B cell (primary cell): ENCODE results near the gene PTPRN2. TPM values are rescaled to one million over a fixed set of nuclear protein-coding genes. Genes with fewer than 3 reads are reported as not detected.
"Not testable (repeated sequence)": the region's sequence is repeated elsewhere in the genome, so short reads cannot be mapped to it uniquely, and the experiment has no call there.

Experiments
- ATAC-seq: fragments of 200-7000 bp; cut with Tn5 transposase; one replicate; pipeline ENCODE4 v1.10.0; 2021; ENCODE audit warnings: low read depth, mild to moderate bottlenecking, moderate number of reproducible peaks, moderate library complexity
- CTCF ChIA-PET: fragments of 350-600 bp; sonication (Branson Sonifier 250); formaldehyde crosslinking; loops from one replicate; lab custom pipeline; 2021; ENCODE audit warnings: antibody characterized with exemption, inconsistent platforms; lab: Charles Lee
- POLR2A ChIA-PET: fragments of 350-600 bp; sonication (Branson Sonifier 250); formaldehyde crosslinking; loops from one replicate; lab custom pipeline; 2021; ENCODE audit warnings: antibody characterized with exemption; lab: Charles Lee
- DNase-seq: peaks from one replicate; pipeline ENCODE4 v3.0.0; 2013
- H2AFZ ChIP-seq: 2 replicates; pipeline ENCODE4 v1.6.1; 2012; ENCODE audit warnings: mild to moderate bottlenecking, low read depth, low read length; ENCODE audit not compliant: insufficient read depth, poor library complexity, severe bottlenecking
- H3K27ac ChIP-seq, 2 donors: 1 replicate in 1 of 2; 2 replicates in 1 of 2; pipeline ENCODE4 v1.5.1; 2012 to 2013; ENCODE audit warnings: low read length in 2 of 2, mild to moderate bottlenecking in 2 of 2, moderate library complexity in 1 of 2
- H3K27me3 ChIP-seq, 4 experiments: fragments of 200-600 bp in 1 of 4; sonication (generic) in 1 of 4; replicated peaks in 1 of 4; 1 replicate in 2 of 4; 2 replicates in 2 of 4; pipeline versions ENCODE4 v1.6.1 to v1.7.0; 2013 to 2016; ENCODE audit warnings: low read length in 3 of 4, mild to moderate bottlenecking in 2 of 4, mixed read lengths in 1 of 4, moderate library complexity in 1 of 4; ENCODE audit not compliant: insufficient read depth in 4 of 4, control insufficient read depth in 3 of 4; ENCODE audit errors: control extremely low read depth in 1 of 4
- H3K36me3 ChIP-seq, 2 experiments: replicated peaks in 1 of 2; 1 replicate in 1 of 2; 2 replicates in 1 of 2; pipeline versions ENCODE4 v1.6.1 to v1.7.1; 2013; ENCODE audit warnings: low read length in 1 of 2; ENCODE audit not compliant: insufficient read depth in 2 of 2, control insufficient read depth in 1 of 2; ENCODE audit errors: control extremely low read depth in 1 of 2, extremely low read depth in 1 of 2
- H3K4me1 ChIP-seq, 2 donors: fragments of 200-600 bp in 1 of 2; sonication (generic) in 1 of 2; 1 replicate in 1 of 2; 2 replicates in 1 of 2; pipeline versions ENCODE4 v1.5.1 to v1.6.1; 2013 to 2017; ENCODE audit warnings: low read length in 2 of 2; ENCODE audit not compliant: control insufficient read depth in 2 of 2, insufficient read depth in 2 of 2
- H3K4me2 ChIP-seq: replicated peaks from 2 replicates; pipeline ENCODE3; 2012; ENCODE audit warnings: mild to moderate bottlenecking, low read depth, low read length; ENCODE audit not compliant: poor library complexity, severe bottlenecking
- H3K4me3 ChIP-seq, 5 experiments: fragments of 200-600 bp in 1 of 5; sonication (generic) in 1 of 5; 1 replicate in 3 of 5; 2 replicates in 2 of 5; pipeline versions ENCODE4 v1.5.1 to v1.7.0; 2011 to 2016; ENCODE audit warnings: low read length in 4 of 5, mild to moderate bottlenecking in 4 of 5, low read depth in 2 of 5, control low read depth in 1 of 5, moderate library complexity in 1 of 5; ENCODE audit not compliant: insufficient read depth in 1 of 5; ENCODE audit errors: control extremely low read depth in 1 of 5, extremely low read depth in 1 of 5
- H3K79me2 ChIP-seq: fragments of 200-600 bp; sonication (generic); one replicate; pipeline ENCODE4 v1.6.0; 2016; ENCODE audit warnings: low read length; ENCODE audit not compliant: control insufficient read depth, insufficient read depth
- H3K9ac ChIP-seq: fragments of 200-600 bp; sonication (generic); 2 replicates; pipeline ENCODE4 v1.6.1; 2017; ENCODE audit warnings: mild to moderate bottlenecking, low read length, moderate library complexity
- H3K9me3 ChIP-seq, 3 donors: one replicate each; pipeline versions ENCODE4 v1.6.1 to v1.7.1; 2013; ENCODE audit warnings: low read length in 2 of 3; ENCODE audit not compliant: control insufficient read depth in 2 of 3, insufficient read depth in 1 of 3; ENCODE audit errors: control extremely low read depth in 1 of 3
- H4K20me1 ChIP-seq: 2 replicates; pipeline ENCODE4 v1.6.0; 2012; ENCODE audit warnings: mild to moderate bottlenecking, low read length; ENCODE audit not compliant: insufficient read depth, control insufficient read depth, poor library complexity, severe bottlenecking
- H3K27ac Mint-ChIP-seq: one replicate; pipeline ENCODE4 v1.8.0; 2021; ENCODE audit warnings: mixed read lengths
- H3K27me3 Mint-ChIP-seq: one replicate; pipeline ENCODE4 v1.8.0; 2021; ENCODE audit warnings: mixed read lengths
- H3K4me1 Mint-ChIP-seq: one replicate; pipeline ENCODE4 v1.8.0; 2021; ENCODE audit warnings: mixed read lengths
- H3K4me3 Mint-ChIP-seq: one replicate; pipeline ENCODE4 v1.8.0; 2021; ENCODE audit warnings: mixed read lengths
- H3K9me3 Mint-ChIP-seq: one replicate; pipeline ENCODE4 v1.8.0; 2022; ENCODE audit warnings: mixed read lengths; ENCODE audit not compliant: insufficient read depth
- CTCF ChIP-seq: fragments of 200-600 bp; IDR thresholded peaks from one replicate; pipeline ENCODE4 v1.8.0; 2022; ENCODE audit warnings: antibody characterized with exemption, mild to moderate bottlenecking
- EZH2 ChIP-seq: IDR thresholded peaks from 2 replicates; pipeline ENCODE4 v1.6.1; 2012; ENCODE audit warnings: borderline replicate concordance, low read depth, mild to moderate bottlenecking, moderate library complexity, low read length; ENCODE audit not compliant: insufficient read depth, poor library complexity, severe bottlenecking
- WGBS: methylation state at CpG from one replicate; pipeline ENCODE4 v1.1.5; 2013; ENCODE audit warnings: missing lambda C conversion rate; ENCODE audit not compliant: insufficient coverage; 5-methylcytosine and 5-hydroxymethylcytosine counted together
- intact Hi-C: fragments of 100-400 bp; cut with micrococcal nuclease; formaldehyde crosslinking; loops from one replicate; pipeline ENCODE4 v1.10.0; 2022
- polyA plus RNA-seq: library from polyadenylated mRNA; depleted of rRNA; stranded (reverse); fragments of >200 nt; gene quantifications from 2 replicates; pipeline ENCODE4 v1.2.3, GENCODE V29; 2012
- total RNA-seq, 2 donors: library from RNA; stranded (reverse); fragments of 120-200 nt in 1 of 2; gene quantifications; 1 replicate in 1 of 2; 2 replicates in 1 of 2; pipeline versions ENCODE4 v1.2.3 to v1.2.4, GENCODE V29; 2013 to 2022

Gene PTPRN2
- total and polyA plus RNA-seq, 2 donors (not counting 1 experiment from before 2014, with no cell fraction given): 2.0 to 5.0 TPM

- H3K27ac Mint-ChIP-seq: no peak overlapping the region
- H3K4me3 Mint-ChIP-seq: no peak overlapping the region
- no peak overlapping the region for H3K27ac ChIP-seq
- no peak overlapping the region for H2AFZ ChIP-seq
- 89% methylated on average over 13 of the region's 16 CpGs for WGBS
- ChIA-PET POLR2A (no interaction called here), CTCF (no interaction called here)
- peaks cover 0 to 34% (median 0%) of the 10 kb centered on the region in 3 donors for H3K9me3 ChIP-seq
- H3K9me3 Mint-ChIP-seq: no peaks in the 10 kb centered on the region
- TF ChIP-seq EZH2 (no peak), CTCF (no peak)
- H4K20me1 ChIP-seq: no peaks in the 10 kb centered on the region
- no peak for ATAC-seq
- H3K27me3 Mint-ChIP-seq: no peaks in the 10 kb centered on the region
- H3K79me2 ChIP-seq: no peaks in the 10 kb centered on the region
- no peaks in the 10 kb centered on the region for H3K4me1 ChIP-seq
- H3K36me3 ChIP-seq: no peaks in the 10 kb centered on the region
- DNase-seq: no peak
- no peak overlapping the region for H3K9ac ChIP-seq
- H3K4me3 ChIP-seq: no peak overlapping the region
- H3K4me2 ChIP-seq: no peak overlapping the region
- intact Hi-C loops: no loop called here
- H3K27me3 ChIP-seq: no peaks in the 10 kb centered on the region
- H3K4me1 Mint-ChIP-seq: no peaks in the 10 kb centered on the region
Measured at GRCh38 chr7:158295966-158296797, 291.4 kb downstream of the PTPRN2 start.

GRCh38 chr7:158294468-158295215, 293.0 kb downstream of the PTPRN2 start:
- H3K27ac ChIP-seq, H3K36me3 ChIP-seq, POLR2A ChIA-PET, H3K9me3 Mint-ChIP-seq, H3K27me3 ChIP-seq, H3K4me3 ChIP-seq, ATAC-seq, intact Hi-C loops, H3K79me2 ChIP-seq, H2AFZ ChIP-seq, H3K4me1 Mint-ChIP-seq, H3K27me3 Mint-ChIP-seq, DNase-seq, H3K4me2 ChIP-seq, H3K4me3 Mint-ChIP-seq, H3K9ac ChIP-seq, H3K4me1 ChIP-seq, H4K20me1 ChIP-seq, CTCF ChIA-PET, H3K27ac Mint-ChIP-seq: not testable (repeated sequence)
- 95% methylated on average over 23 of the region's 29 CpGs for WGBS
- peaks cover 0 to 34% (median 2%) of the 10 kb centered on the region in 3 donors for H3K9me3 ChIP-seq
